ENCODE measurements around the gene TRAPPC12.
A peak's percentile ranks its signal among the peaks of the same experiment; 100 is the strongest.

TRAPPC12 gene

GRCh38 chr2:3516831-3517230 is 137.3 kb downstream of the TRAPPC12 start:
- no peak for DNase-seq

DNA sequence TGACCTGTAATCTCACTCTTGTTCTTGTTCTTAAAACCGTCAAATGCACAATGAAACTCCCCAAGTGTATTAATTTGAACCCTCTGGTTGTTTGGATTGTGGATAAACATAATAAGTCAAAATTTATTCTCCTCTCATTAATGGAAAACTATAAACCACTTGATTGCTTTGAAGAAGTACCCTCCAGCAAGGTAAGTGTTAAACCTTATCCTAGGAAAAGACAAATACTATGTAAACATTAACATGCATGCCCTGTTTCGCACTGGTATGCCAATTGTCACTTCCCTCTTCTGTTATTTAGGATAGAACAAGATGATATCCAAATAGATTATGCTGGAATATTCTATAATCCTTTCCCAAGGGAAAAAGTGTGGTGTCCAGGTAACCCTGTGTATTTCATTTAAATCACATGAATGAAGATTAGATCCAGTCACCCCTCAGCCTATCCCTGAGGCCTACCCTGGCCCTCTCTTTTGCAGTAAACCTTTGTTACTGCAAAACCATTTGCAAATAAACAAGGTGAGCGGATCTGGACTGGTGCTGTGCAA is 138.5 kb downstream of the TRAPPC12 start:
- no peak for DNase-seq

DNA sequence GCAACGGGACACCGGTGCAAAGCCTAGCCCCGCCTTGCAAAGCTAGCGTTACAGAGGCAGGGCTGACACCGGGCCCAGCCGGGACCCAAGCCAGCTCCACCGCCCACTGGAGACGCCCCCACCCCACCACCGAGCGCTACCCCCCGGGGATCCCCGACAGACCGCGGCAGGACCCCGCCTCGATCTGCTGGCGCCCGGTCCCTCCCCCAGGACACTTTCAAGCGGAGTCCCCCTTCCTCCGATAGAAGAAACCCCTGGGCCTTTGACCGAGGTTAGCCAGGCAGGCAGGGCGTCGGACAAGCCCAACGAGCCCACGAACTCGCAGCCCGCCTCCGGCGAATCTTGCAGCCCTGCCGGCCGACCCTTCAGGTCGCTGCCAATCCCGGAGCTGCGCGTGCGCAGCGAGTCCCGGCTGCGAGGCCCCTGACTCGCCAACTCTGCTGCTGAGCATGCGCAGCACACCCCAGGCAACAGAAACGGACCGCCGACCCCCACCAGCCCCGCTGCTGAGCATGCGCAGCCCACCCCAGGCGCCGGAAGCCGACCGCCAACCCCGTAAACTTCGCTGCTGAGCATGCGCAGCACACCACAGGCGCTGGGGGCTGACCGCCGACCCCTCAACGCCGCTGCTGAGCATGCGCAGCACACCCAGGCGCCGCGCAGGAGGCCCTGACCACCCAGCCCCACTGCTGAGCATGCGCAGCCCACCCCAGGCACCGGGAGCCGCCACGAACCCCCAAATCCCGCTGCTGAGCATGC is 139.2 kb downstream of the TRAPPC12 start:
- peak; percentile 97 to 99 (median 98) for DNase-seq

DNA sequence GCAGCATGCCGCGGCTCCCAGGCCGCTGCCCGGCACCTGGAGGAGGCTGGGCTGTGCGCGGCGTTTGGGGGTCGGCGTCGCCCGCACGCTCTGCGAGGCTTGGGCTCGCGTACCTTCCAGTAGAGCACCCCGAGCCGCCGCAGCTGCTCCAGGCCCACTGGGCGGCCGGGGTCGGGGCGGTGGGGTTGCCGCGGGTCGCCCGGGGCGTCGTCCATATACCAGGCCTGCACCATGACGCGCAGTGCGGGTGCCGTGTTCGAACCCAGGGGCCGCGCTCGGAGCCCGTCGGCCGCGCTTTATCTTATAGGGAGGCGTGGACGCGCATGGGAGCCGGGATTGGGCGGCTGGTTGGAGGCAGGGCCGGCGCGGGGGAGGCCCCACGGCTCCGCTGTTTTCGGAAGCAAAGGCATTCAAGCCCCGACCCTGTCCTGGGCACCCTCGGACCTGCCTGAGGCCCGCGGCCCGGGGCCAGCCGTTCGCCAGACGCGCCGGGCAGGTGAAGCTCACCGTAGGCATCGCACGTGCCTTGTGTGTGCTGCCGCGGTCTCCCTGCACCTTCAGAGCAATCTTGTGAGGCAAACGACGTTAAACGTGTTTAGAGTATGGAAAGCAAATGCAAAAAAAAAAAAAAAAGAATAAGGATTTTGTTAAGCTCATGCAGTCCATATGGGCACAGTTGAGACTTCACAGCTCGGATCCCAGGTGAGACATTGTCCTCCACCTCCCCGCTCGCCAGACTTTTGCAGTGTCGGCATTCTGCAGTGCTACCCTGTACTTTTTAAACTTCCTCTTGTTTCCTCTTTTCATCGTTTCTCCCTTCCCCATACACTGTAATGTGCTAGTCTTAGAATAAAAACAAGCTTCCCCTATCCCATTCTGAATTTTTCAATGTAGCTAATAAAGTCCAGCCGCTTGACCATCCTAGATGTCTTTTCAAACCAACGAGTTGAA is 140.0 kb downstream of the TRAPPC12 start, which contains the start of gene ADI1:
TSS of gene ADI1 (minus strand) at position 277 of the 951 bp plus-strand sequence. CDS start at position 233, 44 bp downstream.
- peak; percentile 59 to 85 (median 67) for DNase-seq

- DNase-seq, result no peak
These were observed 141.1 kb downstream of the TRAPPC12 start for GRCh38 chr2:3520591-3520990.

- DNase-seq, result no peak
These were observed 143.5 kb downstream of the TRAPPC12 start for GRCh38 chr2:3522961-3523421.

DNA sequence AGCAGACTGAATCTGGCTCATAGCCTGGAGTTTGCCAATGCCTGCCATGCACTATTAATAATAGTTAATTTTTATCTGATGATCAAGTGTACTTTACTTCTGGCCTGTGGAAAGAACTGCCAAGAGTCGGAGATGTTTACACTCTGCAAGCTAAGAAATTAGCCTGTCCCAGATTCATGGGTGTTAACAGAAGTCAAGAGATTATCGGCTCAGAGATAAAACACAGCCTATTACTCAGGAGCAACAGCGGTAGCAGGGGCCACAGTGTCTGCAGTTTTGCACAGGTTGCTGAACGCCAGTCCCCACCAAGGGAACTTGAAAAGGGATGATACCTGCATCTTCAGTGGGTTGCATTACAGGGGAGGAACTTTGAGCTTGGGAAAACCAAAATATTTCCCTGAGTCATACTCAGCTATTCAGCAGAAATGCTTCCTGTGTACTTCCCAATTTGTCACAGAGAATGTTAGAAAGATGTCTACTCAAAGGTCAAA is 144.1 kb downstream of the TRAPPC12 start:
- DNase-seq, result no peak

GRCh38 chr2:3526871-3527270 is 147.4 kb downstream of the TRAPPC12 start:
- no peak for DNase-seq

- no peak for DNase-seq
These were observed 148.6 kb downstream of the TRAPPC12 start for GRCh38 chr2:3527886-3528785.

Data from T-helper 1 cell (primary cell).